HepG2 (cell line): ENCODE results near the gene MNAT1. TPM values are rescaled to one million over a fixed set of nuclear protein-coding genes. Genes with fewer than 3 reads are reported as not detected.

Source experiments
- ATAC-seq: fragments of 200-7000 bp; cut with Tn5 transposase; 3 replicates; pipeline ENCODE4 v1.9.1; 2020; ENCODE audit warnings: mild to moderate bottlenecking, moderate library complexity
- BruUV-seq: library from RNA; stranded (reverse); fragments of 400-500 nt; replicated peaks from 2 replicates; lab custom pipeline; 2021; lab: Mats Ljungman, UMichigan
- CTCF ChIA-PET: fragments of 300-600 bp; formaldehyde crosslinking; extraction: SDS; loops from one replicate; lab custom pipeline; 2021; ENCODE audit warnings: low total read pairs, inconsistent platforms, low intra/inter-chr PET ratio; lab: Yijun Ruan, JAX
- POLR2A ChIA-PET: fragments of 350-600 bp; sonication (Branson Sonifier 250); formaldehyde crosslinking; loops from one replicate; lab custom pipeline; 2020; ENCODE audit warnings: antibody characterized with exemption, inconsistent platforms; lab: Yijun Ruan, JAX
- DNase-seq: peaks from one replicate; pipeline ENCODE4 v3.0.0-alpha.2; 2015; ENCODE audit warnings: low spot score
- FAIRE-seq: peaks from 3 replicates; lab custom pipeline; 2011; peaks lifted over from hg19 to GRCh38; lab: Jason Lieb, UNC
- H2AFZ ChIP-seq: one replicate; pipeline ENCODE4 v1.6.1; 2011; ENCODE audit warnings: low read length, inconsistent platforms
- H3K27ac ChIP-seq: fragments of 300-600 bp; 3 replicates; pipeline ENCODE4 v1.8.0; 2011; ENCODE audit warnings: mixed run types, mild to moderate bottlenecking, mixed read lengths, low read length, inconsistent platforms; ENCODE audit not compliant: insufficient read depth; ENCODE audit errors: extremely low read length
- H3K27me3 ChIP-seq, 2 experiments: fragments of 200-600 bp in 1 of 2; 2 replicates in 1 of 2; 3 replicates in 1 of 2; pipeline versions ENCODE4 v1.6.0 to v1.8.0; 2011; ENCODE audit warnings: low read length in 2 of 2, mild to moderate bottlenecking in 2 of 2, moderate library complexity in 2 of 2, inconsistent platforms in 1 of 2; ENCODE audit not compliant: insufficient read depth in 2 of 2, control insufficient read depth in 1 of 2
- H3K36me3 ChIP-seq, 2 experiments: fragments of 200-600 bp in 1 of 2; replicated peaks in 1 of 2; 2 replicates in 1 of 2; 3 replicates in 1 of 2; pipeline versions ENCODE4 v1.5.1 to v1.8.0; 2011; ENCODE audit warnings: low read length in 2 of 2, inconsistent platforms in 1 of 2; ENCODE audit not compliant: insufficient read depth in 2 of 2, control insufficient read depth in 1 of 2
- H3K4me1 ChIP-seq: 2 replicates; pipeline ENCODE4 v1.5.1; 2012; ENCODE audit warnings: low read length, inconsistent platforms; ENCODE audit not compliant: insufficient read depth
- H3K4me2 ChIP-seq: 2 replicates; pipeline ENCODE4 v1.6.0; 2011; ENCODE audit warnings: low read depth, low read length, inconsistent platforms
- H3K4me3 ChIP-seq, 3 experiments: fragments of 200-600 bp in 1 of 3; sonication (generic), shearing (Covaris generic) in 1 of 3; replicated peaks in 1 of 3; 2 replicates each; pipeline ENCODE4 v1.5.1; 2011 to 2016; ENCODE audit warnings: low read length in 3 of 3, inconsistent platforms in 2 of 3, low read depth in 2 of 3, mild to moderate bottlenecking in 2 of 3, control low read depth in 1 of 3, mixed read lengths in 1 of 3; ENCODE audit not compliant: insufficient read depth in 1 of 3
- H3K79me2 ChIP-seq: one replicate; pipeline ENCODE4 v1.6.1; 2011; ENCODE audit warnings: low read length, inconsistent platforms; ENCODE audit not compliant: insufficient read depth
- H3K9ac ChIP-seq: 2 replicates; pipeline ENCODE4 v1.6.0; 2011; ENCODE audit warnings: mild to moderate bottlenecking, low read depth, low read length, inconsistent platforms; ENCODE audit not compliant: insufficient read depth
- H3K9me3 ChIP-seq: 2 replicates; pipeline ENCODE4 v1.5.1; 2012; ENCODE audit warnings: mild to moderate bottlenecking, low read length
- H4K20me1 ChIP-seq: 2 replicates; pipeline ENCODE4 v1.6.0; 2011; ENCODE audit warnings: inconsistent platforms, mild to moderate bottlenecking, low read length, moderate library complexity; ENCODE audit not compliant: insufficient read depth
- ARHGAP35 ChIP-seq: sonication (generic); formaldehyde crosslinking; IDR thresholded peaks from 2 replicates; pipeline ENCODE4 v1.9.0; 2022; ENCODE audit warnings: mild to moderate bottlenecking, inconsistent platforms, moderate library complexity, missing genetic modification reagents, borderline replicate concordance
- HIC2 ChIP-seq: sonication (generic); formaldehyde crosslinking; IDR thresholded peaks from 2 replicates; pipeline ENCODE4 v1.9.0; 2022; ENCODE audit warnings: low read depth, missing genetic modification reagents
- HNF1B ChIP-seq: sonication (generic); formaldehyde crosslinking; IDR thresholded peaks from 2 replicates; pipeline ENCODE4 v1.5.1; 2020; ENCODE audit warnings: mild to moderate bottlenecking, moderate library complexity, missing genetic modification reagents
- HNRNPLL ChIP-seq: fragments of 200-400 bp; formaldehyde crosslinking; IDR thresholded peaks from 2 replicates; pipeline ENCODE4 v1.6.1; 2017; ENCODE audit warnings: mild to moderate bottlenecking, low read depth, low read length; ENCODE audit not compliant: poor library complexity, severe bottlenecking
- HOXD1 ChIP-seq: sonication (generic); formaldehyde crosslinking; IDR thresholded peaks from 2 replicates; pipeline ENCODE4 v1.5.0; 2020; ENCODE audit warnings: missing genetic modification reagents
- KDM6A ChIP-seq: IDR thresholded peaks from 2 replicates; pipeline ENCODE4 v1.6.1; 2016; ENCODE audit warnings: low read depth
- NFYB ChIP-seq: sonication (generic); formaldehyde crosslinking; IDR thresholded peaks from 2 replicates; pipeline ENCODE4 v1.4.0; 2020; ENCODE audit warnings: missing genetic modification reagents
- TOPORS ChIP-seq: sonication (generic); formaldehyde crosslinking; IDR thresholded peaks from 2 replicates; pipeline ENCODE4 v1.8.0; 2023; ENCODE audit warnings: mild to moderate bottlenecking, missing genetic modification reagents
- YY1 ChIP-seq: IDR thresholded peaks from 2 replicates; pipeline ENCODE4 v1.6.1; 2011; ENCODE audit warnings: low read length, low read depth, moderate library complexity, mild to moderate bottlenecking; ENCODE audit not compliant: insufficient read depth, insufficient replicate concordance
- ZNF180 ChIP-seq: sonication (generic); formaldehyde crosslinking; IDR thresholded peaks from 2 replicates; pipeline ENCODE4 v1.4.0; 2020; ENCODE audit warnings: low read depth, missing genetic modification reagents, borderline replicate concordance
- ZNF549 ChIP-seq: sonication (generic); formaldehyde crosslinking; IDR thresholded peaks from 2 replicates; pipeline ENCODE4 v1.5.0; 2020; ENCODE audit warnings: missing genetic modification reagents
- ZNF550 ChIP-seq: sonication (generic); formaldehyde crosslinking; IDR thresholded peaks from 2 replicates; pipeline ENCODE4 v1.4.0; 2020; ENCODE audit warnings: mild to moderate bottlenecking, missing genetic modification reagents, borderline replicate concordance
- ZNF616 ChIP-seq: sonication (generic); formaldehyde crosslinking; IDR thresholded peaks from 2 replicates; pipeline ENCODE4 v1.5.0; 2020; ENCODE audit warnings: low read depth, mild to moderate bottlenecking, missing genetic modification reagents
- ZNF746 ChIP-seq: sonication (generic); formaldehyde crosslinking; IDR thresholded peaks from 2 replicates; pipeline ENCODE4 v1.8.0; 2022; ENCODE audit warnings: mild to moderate bottlenecking, missing genetic modification reagents
- in situ Hi-C: cut with HindIII; loops from 2 replicates; pipeline ENCODE4 v1.10.0; 2017; ENCODE audit warnings: low pct_unique_long_range_greater_than_20kb; ENCODE audit not compliant: extremely low pct_ligation_motif_present
- intact Hi-C: fragments of 100-400 bp; cut with micrococcal nuclease; formaldehyde crosslinking; loops from one replicate; pipeline ENCODE4 v1.10.0; 2022; ENCODE audit not compliant: unreplicated experiment
- polyA plus RNA-seq, 8 experiments: library from polyadenylated mRNA; depleted of rRNA in 3 of 8; stranded (reverse) in 7 of 8; unstranded in 1 of 8; fragments of >200 nt; fragmentation: Illumina TruSeq in 4 of 8; extraction: Trizol in 4 of 8; gene quantifications; 2 replicates each; pipeline versions ENCODE4 v1.2.1 to v1.2.3, GENCODE V29; 2011 to 2016; ENCODE audit warnings: low read depth in 4 of 8, missing spikeins in 1 of 8, mixed read lengths in 1 of 8; ENCODE audit not compliant: insufficient read depth in 1 of 8
- total RNA-seq, 5 experiments: library from RNA; depleted of rRNA; stranded (reverse); fragments of >200 nt; fragmentation: Illumina TruSeq; extraction: Trizol; gene quantifications; 2 replicates each; pipeline ENCODE4 v1.2.3, GENCODE V29; 2016; ENCODE audit warnings: low read depth in 1 of 5

The MNAT1 gene
- total and polyA plus RNA-seq, 2 of the 13 experiments (the other 11 are each of a cell fraction or from before 2014, with no cell fraction given), result 49.2 to 94.8 TPM

- DNase-seq, result no peak
- Histone ChIP-seq H3K27me3 (no peaks in the 10 kb centered on the region), H3K9me3 (no peaks in the 10 kb centered on the region), H3K27ac (no peak overlapping the region), H3K79me2 (peaks cover 36% of the 10 kb centered on the region), H3K4me2 (no peak overlapping the region), H4K20me1 (peaks cover 3% of the 10 kb centered on the region; the same call in 1 of the 2 replicates), H3K4me1 (0 out of 2 replicates have a peak, but pooled peaks cover 7% of the 10 kb centered on the region), H2AFZ (no peak overlapping the region), H3K9ac (no peak overlapping the region), H3K36me3 (no peaks in the 10 kb centered on the region), H3K4me3 (no peak overlapping the region)
- no TSS peak for BruUV-seq
- in situ Hi-C loops, result no loop called here
- CTCF ChIA-PET, result no interaction called here
- POLR2A ChIA-PET, result no interaction called here
- TF ChIP-seq NFYB (no peak), ZNF616 (CRISPR knock-in tag) (no peak), HNRNPLL (no peak), HNF1B (CRISPR knock-in tag) (no peak), TOPORS (CRISPR knock-in tag) (no peak), HIC2 (CRISPR knock-in tag) (no peak), ZNF550 (CRISPR knock-in tag) (no peak), ARHGAP35 (CRISPR knock-in tag) (no peak), HOXD1 (no peak), ZNF549 (CRISPR knock-in tag) (no peak), YY1 (no peak), KDM6A (CRISPR knock-in tag) (no peak), ZNF746 (CRISPR knock-in tag) (no peak), ZNF180 (CRISPR knock-in tag) (no peak)
- intact Hi-C loops, result no loop called here
- ATAC-seq, result no peak
- FAIRE-seq, result no peak
Measured at GRCh38 chr14:60775296-60775695, 40.7 kb downstream of the MNAT1 start.
